ENCODE measurements around the gene IL15RA.
"Not testable (repeated sequence)": the region's sequence is repeated elsewhere in the genome, so short reads cannot be mapped to it uniquely, and the experiment has no call there.

IL15RA gene

DNA sequence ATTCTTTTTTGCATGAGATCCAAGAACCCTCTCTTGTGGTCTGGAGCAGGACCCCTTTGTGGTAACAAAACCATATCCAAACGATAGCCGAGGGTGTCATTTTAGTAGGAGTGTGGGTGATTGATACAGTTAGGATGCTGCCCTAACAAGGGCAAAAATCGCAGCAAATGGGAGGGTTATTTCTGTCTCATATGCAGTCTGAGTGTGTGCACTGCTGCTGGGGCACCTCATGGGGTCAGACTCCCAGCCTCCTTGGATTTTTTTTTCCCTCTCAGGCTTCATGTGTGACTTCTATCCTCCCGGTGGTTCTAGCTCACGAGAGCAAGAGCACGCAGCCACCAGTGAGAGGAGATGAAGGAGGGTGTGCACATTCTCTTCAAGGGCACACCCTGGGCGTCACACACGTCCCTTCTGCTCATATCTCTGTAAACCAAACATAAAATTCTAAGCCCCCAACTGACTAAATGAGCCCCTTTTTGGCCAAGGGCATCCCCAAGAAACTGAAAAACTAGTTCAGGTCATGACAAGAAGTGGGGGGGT, 28.6 kb upstream of the IL15RA start:
- no peak for DNase-seq (ENCODE audit: low spot score)

DNA sequence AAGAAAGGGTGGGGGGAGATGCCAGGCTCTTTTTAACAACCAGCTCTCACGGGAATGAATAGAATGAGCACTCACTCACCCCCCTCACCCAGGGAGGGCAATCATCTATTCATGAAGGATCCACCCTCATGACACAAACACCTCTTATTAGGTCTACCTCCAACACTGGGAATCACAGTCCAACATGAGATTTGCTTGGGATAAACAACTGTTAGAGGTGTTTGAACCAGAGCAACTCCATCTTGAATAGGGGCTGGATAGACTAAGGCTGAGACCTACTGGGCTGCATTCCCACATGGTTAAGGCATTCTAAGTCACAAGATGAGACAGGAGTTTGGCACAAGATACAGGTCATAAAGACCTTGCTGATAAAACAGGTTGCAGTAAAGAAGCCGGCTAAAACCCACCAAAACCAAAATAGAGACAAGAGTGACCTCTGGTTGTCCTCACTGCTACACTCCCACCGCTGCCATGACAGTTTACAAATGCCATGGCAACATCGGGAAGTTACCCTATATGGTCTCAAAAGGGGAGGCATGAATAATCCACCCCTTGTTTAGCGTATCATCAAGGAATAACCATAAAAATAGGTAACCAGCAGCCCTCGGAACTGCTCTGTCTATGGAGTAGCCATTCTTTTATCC, 27.9 kb upstream of the IL15RA start:
- not testable (repeated sequence) for DNase-seq (ENCODE audit: low spot score)

DNA sequence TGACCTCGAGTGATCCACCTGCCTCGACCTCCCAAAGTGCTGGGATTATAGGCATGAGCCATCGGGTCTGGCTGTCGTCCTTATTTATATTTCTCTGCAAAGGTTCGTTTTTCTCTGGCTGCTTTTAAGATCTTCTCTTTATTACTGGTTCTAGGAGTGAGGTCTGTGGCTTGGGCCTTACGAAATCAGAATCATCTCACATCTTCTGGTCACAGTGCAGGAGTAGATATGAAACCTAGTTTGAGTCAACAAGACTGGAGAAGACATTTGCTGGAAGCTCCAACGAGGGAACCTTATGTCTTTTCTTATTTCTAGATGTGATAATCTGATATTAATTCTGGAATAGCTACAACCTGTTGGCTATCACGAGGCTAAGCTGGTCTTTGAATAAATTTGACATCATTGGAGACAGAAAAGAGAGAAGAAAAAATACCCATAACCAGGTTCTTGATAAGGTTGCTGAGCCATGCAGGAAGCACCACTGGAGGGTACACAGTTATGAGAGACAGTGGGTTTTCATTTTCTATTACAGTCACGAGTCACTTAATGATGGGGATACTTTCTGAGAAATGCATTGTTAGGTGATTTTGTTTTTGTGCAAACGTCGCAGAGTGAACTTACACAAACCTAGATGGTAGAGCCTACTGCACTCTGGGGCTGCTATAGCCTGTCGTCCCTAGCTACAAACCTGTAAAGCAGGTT, 25.6 kb upstream of the IL15RA start:
- DNase-seq (ENCODE audit: low spot score), result no peak

- DNase-seq (ENCODE audit: low spot score), result no peak
Observed at GRCh38 chr10:5999440-6000165, 22.3 kb upstream of the IL15RA start.

- no peak for DNase-seq (ENCODE audit: low spot score)
Observed at GRCh38 chr10:5996696-5997095, 19.4 kb upstream of the IL15RA start.

- no peak for DNase-seq (ENCODE audit: low spot score)
Observed at GRCh38 chr10:5992398-5992797, 15.1 kb upstream of the IL15RA start.

DNA sequence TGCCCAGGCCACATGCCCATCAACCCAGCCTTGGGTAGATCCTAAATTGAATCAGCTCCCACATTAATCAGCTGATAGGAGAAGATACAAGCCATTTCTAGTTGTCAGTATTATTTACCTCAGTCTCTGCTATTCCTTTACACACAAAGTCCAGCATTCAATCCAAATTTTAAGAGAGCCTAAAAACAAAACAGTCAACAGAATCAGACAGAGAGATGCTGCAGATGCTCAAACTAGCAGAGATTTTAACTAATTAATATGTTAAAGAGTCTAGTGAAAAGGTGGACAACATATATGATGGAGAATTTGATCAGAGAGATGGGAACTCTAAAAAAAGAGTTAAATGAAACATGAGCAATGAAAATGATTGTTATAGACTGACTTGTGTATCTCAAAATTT, 14.4 kb upstream of the IL15RA start:
- no peak for DNase-seq (ENCODE audit: low spot score)

DNA sequence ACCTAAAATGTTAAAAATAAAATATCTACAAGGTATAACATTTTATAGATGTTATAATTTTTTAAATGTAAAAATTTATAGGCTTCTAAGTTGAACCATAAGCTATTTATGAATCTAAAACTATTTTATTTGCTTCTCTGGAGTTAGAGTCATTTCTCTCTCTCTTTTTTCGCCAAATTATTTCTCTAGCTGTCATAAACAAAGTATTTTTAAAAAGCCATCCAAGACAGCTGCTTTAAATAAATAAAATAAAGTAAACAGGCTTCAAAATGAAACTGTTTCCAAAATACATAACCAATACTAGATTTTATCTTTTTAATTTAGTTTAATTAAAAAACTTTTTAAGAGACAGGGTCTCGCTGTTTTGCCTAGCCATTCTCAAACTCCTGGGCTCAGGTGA, 12.4 kb upstream of the IL15RA start:
- no peak for DNase-seq (ENCODE audit: low spot score)

DNA sequence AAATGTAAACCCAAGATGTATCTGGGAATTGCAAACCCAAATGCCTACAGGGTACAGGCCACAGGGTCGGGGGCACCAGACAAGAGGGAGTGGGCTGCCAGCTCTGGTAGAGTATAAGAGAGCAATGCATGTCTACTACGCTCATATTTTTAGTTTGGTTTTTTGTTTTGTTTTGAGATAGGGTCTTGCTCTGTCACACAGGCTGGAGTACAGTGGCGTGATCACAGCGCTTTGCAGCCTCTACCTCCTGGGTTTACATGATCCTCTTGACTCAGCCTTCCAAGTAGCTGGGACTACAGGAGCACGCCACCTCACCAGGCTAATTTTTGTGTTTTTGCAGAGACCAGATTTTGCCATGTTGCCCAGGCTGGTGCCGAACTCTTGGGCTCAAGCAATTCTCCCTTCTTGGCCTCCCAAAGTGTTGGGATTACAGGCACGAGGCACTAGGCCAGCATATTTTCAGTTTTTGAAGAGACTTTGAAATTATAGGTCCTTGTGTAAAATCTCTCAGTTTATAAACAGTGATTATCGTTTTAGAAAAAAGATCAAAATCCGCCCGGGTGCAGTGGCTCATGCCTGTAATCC, 11.1 kb upstream of the IL15RA start:
- no peak for DNase-seq (ENCODE audit: low spot score)

DNA sequence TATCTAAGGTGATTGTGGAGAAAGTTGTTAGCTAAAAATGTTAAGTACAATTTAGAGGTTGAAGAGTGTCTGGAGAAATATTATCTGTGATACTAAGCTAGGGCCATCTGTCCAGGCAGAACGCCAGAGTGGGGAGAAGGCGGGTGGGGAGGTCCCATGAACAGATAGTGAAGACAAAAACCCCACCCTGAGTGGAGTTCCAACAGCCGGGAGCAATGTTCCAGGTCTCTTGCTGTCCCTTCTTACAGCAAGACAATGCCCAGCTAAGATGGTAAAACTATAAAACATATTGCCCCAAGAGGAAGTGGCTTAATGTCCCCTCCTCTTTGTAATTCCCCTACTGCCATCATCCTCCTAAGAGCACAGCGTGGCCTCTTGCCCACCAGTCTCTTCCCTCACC, 10.4 kb upstream of the IL15RA start:
- DNase-seq (ENCODE audit: low spot score), result no peak

DNA sequence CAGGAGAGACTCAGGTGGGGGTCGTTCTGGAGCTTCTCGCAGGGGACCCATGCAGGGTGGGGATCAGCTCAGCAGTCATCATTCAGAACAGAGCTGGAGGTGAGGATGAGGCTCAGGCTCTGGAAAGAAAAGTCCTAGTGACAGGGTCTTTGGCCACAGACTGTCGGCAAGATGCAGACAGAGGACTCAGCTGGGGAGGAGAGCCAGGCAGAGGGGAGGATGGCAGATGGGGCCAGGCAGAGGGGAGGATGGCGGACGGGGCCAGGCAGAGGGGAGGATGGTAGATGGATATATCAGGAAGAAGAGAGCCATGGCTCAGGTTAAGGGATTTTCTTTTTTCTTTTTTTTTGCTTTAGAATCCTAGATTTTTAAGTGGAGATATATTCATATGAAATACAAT, 7.7 kb upstream of the IL15RA start:
- no peak for DNase-seq (ENCODE audit: low spot score)

GRCh38 chr10:5983774-5984173, 6.4 kb upstream of the IL15RA start:
- no peak for DNase-seq (ENCODE audit: low spot score)

DNA sequence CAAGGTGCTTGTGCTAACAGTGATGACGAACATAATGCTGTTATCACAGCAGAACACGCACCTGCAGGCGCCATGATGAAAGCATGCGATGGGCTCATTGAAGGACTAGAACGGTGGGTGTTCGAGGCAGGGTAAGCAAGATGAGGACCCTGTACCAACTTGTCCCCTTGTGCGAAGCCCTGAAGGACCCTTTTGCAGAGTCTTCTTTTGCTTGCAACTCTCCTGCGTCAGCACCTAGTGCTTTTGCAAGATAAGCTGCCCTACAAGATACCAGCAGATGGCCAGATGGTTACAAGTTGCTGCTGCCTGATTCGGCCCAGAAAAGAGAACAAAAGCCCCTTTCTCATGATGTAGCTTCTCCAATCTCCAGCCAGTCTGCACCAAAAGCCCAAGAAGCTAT, 4.2 kb upstream of the IL15RA start:
- no peak for DNase-seq (ENCODE audit: low spot score)

GRCh38 chr10:5978230-5978489, 817 bp upstream of the IL15RA start:
- no peak for DNase-seq (ENCODE audit: low spot score)

DNA sequence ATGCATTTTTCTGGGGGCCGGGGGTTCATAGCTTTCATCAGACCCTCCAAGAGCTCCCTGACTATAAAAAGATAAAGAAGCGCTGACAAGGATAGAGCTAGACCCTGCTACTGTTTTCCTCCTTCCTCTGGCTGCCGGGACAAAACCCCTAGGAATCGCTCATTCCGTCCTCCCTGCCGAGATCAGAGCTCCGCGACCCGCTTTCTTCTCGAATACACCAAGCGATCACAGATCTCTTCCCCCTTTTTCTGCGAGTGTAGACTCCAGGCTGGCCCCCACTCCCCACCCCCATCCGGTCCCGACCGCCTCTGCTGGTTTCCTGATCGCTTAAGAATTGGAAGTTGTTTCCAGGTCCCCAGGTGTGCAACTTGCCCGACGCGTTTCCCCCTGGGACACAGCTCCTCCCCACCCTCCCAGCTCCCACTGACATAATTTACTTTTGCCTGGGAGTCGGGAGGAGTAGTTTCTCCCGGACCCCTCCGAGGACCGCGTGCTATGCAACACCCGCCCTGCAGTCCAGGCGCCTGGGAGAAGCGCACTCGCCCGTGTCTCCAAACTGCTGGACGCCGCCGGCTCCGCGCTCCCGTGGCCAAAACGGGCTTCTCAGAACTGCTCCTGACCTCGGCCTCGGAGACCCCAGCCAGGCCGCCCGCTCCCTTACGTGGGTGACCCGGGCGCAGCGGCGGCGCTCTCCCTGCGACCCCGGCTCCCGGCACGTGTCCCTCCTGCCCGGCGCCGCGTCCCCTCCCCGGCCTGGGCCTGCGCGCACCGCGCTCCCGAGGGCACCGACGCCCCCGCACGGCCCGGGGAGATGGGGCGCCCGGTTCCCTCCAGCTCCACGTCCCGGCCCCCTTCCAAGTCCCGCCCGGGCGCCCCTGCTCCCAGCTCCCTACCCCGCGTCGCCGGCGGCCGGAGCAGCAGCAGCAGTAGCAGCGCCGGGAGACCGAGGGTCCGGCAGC, 552 bp downstream of the IL15RA start:
- peak; percentile 10 for DNase-seq (ENCODE audit: low spot score)

DNA sequence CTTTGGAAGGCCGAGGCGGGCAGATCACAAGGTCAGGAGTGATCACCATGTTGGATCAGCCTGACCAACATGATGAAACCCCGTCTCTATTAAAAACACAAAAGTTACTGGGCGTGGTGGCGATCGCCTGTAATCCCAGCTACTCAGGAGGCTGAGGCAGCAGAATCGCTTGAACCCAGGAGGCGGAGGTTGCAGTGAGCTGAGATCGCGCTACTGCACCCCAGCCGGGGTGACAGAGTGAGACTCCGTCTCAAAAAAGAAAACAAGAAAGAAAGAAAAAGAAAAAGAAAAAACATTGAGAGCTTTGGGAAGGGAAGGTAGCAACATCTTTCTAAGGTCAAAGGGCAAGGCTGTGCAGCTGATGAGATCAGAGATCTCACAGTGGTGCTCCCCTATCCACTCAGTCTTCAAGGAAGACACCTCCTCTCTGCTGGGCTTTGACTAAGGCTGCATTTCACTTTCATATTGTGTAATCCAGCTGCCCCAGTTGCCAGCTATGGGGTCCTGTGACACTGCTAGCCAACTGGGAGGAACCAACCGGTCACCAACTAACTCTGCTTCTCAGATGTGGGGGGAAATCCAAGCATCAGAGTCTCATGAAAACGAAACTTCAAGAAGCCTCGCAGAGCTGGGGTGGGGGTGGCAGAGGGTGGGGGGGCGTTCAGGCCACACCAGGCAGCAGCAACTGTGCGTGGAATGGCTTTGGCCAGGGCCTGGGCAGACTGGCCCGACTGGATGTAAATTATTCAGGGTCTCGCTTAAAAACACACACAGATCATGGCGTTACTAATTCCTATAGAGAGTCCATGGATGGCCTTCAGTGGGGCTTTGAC, 1.5 kb downstream of the IL15RA start:
- DNase-seq (ENCODE audit: low spot score), result peak; percentile 47

DNA sequence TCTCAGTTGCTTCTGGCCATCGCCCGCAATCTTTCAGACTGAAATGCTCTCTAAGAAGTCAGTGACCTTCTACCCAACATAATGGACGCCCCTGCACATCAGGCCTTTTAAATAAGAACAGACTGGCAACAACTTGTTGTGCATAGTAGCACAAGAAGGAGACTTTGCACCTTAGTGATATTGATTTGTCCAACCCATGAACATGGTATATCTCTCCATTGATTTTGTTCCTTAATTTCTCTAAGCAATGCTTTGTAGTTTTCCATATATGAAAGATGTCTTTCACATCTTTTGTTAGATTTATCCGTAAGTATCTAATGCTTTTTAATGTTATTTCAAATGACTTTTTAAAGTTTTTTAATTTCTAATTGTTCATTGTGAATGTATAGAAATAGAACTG, 4.3 kb downstream of the IL15RA start:
- DNase-seq (ENCODE audit: low spot score), result no peak

GRCh38 chr10:5971886-5972285, 5.5 kb downstream of the IL15RA start:
- DNase-seq (ENCODE audit: low spot score), result no peak

- DNase-seq (ENCODE audit: low spot score), result no peak
Observed at GRCh38 chr10:5971315-5971832, 6.0 kb downstream of the IL15RA start.

- no peak for DNase-seq (ENCODE audit: low spot score)
Observed at GRCh38 chr10:5970527-5970926, 6.8 kb downstream of the IL15RA start.

GRCh38 chr10:5970066-5970465, 7.3 kb downstream of the IL15RA start:
- no peak for DNase-seq (ENCODE audit: low spot score)

All from globus pallidus (tissue), 1 donor.